ENCODE results near the gene APBA2. TPM values are rescaled to one million over a fixed set of nuclear protein-coding genes. Genes with fewer than 3 reads are reported as not detected.

APBA2 gene
- total RNA-seq, 4 donors from 2014 or later, result 7.2 to 33.8 (median 8.8) TPM

DNA sequence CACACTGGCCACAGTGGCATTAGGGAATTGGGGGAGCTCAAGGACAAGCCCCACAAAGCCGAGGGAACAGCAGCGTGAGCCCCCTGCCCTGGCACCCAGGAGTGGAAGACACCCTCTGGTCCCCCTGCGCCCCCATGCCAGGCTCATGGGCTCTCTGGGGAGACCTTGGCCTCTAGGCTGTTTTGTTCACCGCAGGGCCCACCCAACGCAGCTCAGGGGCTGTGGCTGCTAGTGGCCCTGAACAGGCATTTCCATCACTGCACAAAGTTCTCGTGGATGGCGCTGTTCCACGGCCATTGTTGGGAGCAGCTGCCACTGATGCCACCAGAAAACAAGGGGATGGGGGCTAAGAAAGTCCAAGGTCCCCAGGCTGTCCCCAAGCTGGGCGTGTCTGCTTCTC lies 236.1 kb downstream of the APBA2 start:
- no peaks in the 10 kb centered on the region for H3K36me3 ChIP-seq
- no peaks in the 10 kb centered on the region for H3K9me3 ChIP-seq
- no peak overlapping the region for H3K4me3 ChIP-seq
- H3K27me3 ChIP-seq, result no peaks in the 10 kb centered on the region
- no peak for TF ChIP-seq POLR2A (IDR thresholded peaks at IDR 0.05)
- TF ChIP-seq, protein P1, sequence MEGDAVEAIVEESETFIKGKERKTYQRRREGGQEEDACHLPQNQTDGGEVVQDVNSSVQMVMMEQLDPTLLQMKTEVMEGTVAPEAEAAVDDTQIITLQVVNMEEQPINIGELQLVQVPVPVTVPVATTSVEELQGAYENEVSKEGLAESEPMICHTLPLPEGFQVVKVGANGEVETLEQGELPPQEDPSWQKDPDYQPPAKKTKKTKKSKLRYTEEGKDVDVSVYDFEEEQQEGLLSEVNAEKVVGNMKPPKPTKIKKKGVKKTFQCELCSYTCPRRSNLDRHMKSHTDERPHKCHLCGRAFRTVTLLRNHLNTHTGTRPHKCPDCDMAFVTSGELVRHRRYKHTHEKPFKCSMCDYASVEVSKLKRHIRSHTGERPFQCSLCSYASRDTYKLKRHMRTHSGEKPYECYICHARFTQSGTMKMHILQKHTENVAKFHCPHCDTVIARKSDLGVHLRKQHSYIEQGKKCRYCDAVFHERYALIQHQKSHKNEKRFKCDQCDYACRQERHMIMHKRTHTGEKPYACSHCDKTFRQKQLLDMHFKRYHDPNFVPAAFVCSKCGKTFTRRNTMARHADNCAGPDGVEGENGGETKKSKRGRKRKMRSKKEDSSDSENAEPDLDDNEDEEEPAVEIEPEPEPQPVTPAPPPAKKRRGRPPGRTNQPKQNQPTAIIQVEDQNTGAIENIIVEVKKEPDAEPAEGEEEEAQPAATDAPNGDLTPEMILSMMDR (IDR thresholded peaks at IDR 0.05), result no peak
- no peak for DNase-seq
- no peak overlapping the region for H3K27ac ChIP-seq
- no peaks in the 10 kb centered on the region for H3K4me1 ChIP-seq

DNA sequence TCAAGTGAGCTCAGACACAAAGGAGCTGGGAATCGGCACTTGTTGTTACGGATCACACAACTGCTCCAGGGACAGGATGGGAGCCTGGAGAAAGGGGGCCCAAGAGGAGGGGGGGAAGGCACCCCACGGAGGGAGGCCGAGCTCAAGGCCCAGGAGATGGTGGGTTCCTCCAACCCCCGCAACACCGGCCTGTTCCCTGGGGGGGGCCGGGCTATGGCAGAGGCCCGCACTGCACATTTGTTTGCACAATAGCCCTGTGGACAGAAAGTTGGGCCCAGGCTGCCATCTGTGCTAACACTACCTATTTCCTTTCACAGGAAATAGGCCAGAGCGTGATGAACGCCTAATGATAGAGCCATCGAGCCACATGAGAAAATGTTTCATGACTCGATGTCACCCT lies 236.7 kb downstream of the APBA2 start:
- DNase-seq, result no peak
- Histone ChIP-seq H3K27ac (no peak overlapping the region), H3K36me3 (no peaks in the 10 kb centered on the region), H3K4me3 (no peak overlapping the region), H3K27me3 (no peaks in the 10 kb centered on the region), H3K4me1 (no peaks in the 10 kb centered on the region), H3K9me3 (no peaks in the 10 kb centered on the region)
- TF ChIP-seq, protein P1 (IDR thresholded peaks at IDR 0.05), result no peak
- TF ChIP-seq POLR2A (IDR thresholded peaks at IDR 0.05), result no peak

DNA sequence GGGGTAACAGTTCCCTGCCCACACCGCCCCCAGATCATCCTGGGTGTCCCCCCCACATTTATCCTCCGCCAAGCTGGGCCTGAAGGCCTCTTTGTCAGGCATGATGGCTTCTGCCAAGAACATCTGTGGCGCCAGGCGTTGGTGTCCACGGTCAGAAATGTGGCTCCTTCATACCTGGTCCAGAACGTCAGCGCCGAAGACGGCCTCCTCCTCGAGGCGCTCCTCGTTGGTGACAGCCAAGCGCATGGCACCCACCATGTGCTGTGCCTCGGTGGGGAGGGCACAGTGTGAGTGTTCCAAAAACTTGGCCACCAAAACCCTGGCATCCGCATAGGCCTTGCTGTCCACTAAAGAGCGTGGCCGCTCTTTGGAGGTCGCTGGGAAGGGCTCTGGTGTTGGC lies 237.4 kb downstream of the APBA2 start:
- H3K27ac ChIP-seq, result no peak overlapping the region
- no peak for DNase-seq
- no peak for TF ChIP-seq POLR2A (IDR thresholded peaks at IDR 0.05)
- TF ChIP-seq, protein P1 (IDR thresholded peaks at IDR 0.05), result no peak
- H3K9me3 ChIP-seq, result no peaks in the 10 kb centered on the region
- H3K4me1 ChIP-seq, result no peaks in the 10 kb centered on the region
- no peak overlapping the region for H3K4me3 ChIP-seq
- H3K27me3 ChIP-seq, result no peaks in the 10 kb centered on the region
- no peaks in the 10 kb centered on the region for H3K36me3 ChIP-seq

DNA sequence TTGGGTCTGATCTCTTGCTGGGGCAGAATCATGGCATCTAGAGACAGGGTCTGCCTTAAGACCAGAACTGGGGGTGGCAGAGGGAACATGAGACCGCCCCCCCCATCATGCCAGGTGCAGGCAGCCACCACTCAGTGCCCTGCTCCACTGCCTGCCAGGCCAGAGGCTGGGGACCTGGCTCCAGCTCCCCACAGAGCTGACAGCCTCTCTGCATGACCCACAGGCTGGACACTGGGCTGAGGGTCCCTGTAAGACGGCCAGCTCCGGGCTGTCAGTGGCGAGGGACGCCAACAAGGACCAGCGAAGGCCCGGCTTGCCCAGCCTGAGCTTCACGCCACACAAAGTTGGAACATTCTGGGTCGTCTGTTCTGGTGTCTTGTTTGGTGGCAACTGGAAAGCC lies 238.2 kb downstream of the APBA2 start:
- DNase-seq, result no peak
- H3K27ac ChIP-seq, result no peak overlapping the region
- no peaks in the 10 kb centered on the region for H3K9me3 ChIP-seq
- H3K4me3 ChIP-seq, result no peak overlapping the region
- H3K4me1 ChIP-seq, result no peaks in the 10 kb centered on the region
- H3K36me3 ChIP-seq, result no peaks in the 10 kb centered on the region
- no peaks in the 10 kb centered on the region for H3K27me3 ChIP-seq
- TF ChIP-seq POLR2A (IDR thresholded peaks at IDR 0.05), result no peak
- TF ChIP-seq, protein P1 (IDR thresholded peaks at IDR 0.05), result no peak

DNA sequence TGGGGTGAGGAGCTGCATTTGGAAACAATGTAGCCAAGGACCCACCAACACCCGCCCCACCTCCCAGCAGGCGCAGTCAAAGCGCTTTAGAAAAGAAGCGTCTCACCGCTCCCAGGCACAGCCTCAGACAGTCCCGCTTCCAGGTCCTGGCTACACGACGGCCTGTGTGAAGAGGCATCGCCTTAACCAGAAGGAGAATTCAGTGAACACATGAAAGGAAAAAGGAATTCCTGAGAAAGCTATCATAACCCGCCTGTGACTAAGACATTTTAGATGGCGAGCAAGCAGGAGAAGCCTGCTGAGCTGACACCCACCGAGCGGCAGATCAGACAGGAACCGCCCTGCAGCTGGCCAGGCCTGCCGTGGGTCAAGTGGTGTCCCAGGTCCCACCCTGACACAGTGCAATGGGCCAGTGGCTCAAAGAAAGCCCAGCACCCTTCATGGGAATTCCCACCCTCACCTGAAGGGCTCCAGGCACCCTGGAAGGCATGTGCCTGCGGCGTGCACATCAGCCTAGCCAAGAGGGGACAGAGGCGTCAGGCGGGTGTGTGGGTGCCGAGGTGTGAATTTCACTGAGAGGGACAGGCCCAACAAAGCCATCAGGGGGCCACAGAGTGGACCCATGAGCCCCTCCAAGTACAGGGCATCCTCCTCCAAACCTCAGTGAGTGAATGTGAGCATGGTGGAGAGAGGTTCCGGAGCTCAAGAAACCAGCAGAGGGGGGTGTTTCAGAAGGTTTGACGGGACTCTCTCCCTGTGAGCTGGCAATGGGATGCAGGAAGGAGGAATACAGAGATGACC lies 239.0 kb downstream of the APBA2 start:
- H3K27ac ChIP-seq, result no peak overlapping the region
- H3K27me3 ChIP-seq, result no peaks in the 10 kb centered on the region
- no peaks in the 10 kb centered on the region for H3K36me3 ChIP-seq
- no peaks in the 10 kb centered on the region for H3K4me1 ChIP-seq
- no peak overlapping the region for H3K4me3 ChIP-seq
- no peaks in the 10 kb centered on the region for H3K9me3 ChIP-seq
- no peak for TF ChIP-seq POLR2A (IDR thresholded peaks at IDR 0.05)
- TF ChIP-seq, protein P1 (IDR thresholded peaks at IDR 0.05), result no peak
- no peak for DNase-seq
